ENCODE results near the gene TRIP10.
"Not testable (repeated sequence)": the region's sequence is repeated elsewhere in the genome, so short reads cannot be mapped to it uniquely, and the experiment has no call there.

The TRIP10 gene, protein sequence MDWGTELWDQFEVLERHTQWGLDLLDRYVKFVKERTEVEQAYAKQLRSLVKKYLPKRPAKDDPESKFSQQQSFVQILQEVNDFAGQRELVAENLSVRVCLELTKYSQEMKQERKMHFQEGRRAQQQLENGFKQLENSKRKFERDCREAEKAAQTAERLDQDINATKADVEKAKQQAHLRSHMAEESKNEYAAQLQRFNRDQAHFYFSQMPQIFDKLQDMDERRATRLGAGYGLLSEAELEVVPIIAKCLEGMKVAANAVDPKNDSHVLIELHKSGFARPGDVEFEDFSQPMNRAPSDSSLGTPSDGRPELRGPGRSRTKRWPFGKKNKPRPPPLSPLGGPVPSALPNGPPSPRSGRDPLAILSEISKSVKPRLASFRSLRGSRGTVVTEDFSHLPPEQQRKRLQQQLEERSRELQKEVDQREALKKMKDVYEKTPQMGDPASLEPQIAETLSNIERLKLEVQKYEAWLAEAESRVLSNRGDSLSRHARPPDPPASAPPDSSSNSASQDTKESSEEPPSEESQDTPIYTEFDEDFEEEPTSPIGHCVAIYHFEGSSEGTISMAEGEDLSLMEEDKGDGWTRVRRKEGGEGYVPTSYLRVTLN

DNA sequence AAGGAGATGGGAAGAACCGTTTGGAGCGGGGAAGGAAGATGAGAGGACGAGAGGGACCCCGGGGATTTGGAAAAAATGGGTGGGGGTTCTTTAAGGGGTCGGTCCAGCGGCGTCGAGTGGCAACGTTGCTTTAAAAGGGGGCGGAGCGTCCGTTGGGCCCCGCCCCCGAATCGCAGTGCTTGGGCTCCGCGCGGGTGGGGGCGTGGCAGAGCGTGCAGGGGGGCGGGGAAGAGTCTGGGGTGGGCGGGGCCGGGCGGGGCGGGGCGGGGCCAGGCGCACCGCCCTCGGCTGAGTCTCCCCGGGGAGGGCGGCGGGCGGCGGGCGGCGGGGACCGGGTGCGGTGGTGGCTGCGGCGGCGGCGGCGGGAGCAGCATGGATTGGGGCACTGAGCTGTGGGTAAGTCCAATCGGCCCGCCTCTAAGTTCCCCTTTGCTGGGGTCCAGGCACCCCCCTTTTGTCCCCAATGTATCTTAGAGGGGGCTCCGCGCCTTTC lies at the start of gene TRIP10:
Gene TRIP10, plus strand, starts transcription at position 291 of the 493 bp plus-strand sequence. Its CDS starts 82 bp downstream, at position 373.
- DNase-seq: peak; percentile 83

DNA sequence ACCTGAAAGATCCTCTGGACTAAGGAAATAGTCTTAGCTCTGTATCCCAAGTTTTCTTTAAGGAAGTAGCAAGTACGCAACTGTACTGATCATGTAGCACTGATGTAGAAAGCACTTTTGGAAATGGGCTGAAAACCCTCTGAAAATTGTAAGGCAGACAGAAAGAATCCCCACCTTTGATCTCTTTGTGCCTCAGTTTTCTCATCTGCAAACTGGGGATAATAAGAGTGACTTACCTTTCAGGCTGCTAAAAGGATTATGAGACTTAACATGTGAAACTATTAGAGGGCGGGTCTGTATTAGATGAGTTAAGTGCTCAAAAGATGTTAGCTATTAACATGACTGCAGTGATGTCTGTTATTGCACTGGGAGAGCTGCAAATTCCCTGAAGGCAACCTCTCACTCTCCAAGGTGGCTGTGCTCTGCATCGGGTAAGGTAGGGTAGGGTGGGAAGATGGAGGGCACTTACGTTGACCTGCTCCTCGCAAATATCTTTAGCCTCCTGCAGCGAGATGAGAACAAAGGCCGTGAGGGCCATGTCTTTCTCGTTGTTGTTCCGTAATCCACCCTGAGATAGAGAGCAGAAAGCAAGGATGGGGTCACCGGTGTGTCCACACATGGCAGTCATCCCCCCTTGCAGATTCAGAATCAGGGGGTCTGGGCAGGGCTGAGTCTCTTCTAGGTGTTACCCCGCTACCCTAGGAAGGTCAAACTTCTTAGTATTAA lies 49.2 kb upstream of the TRIP10 start:
- no peak for DNase-seq

DNA sequence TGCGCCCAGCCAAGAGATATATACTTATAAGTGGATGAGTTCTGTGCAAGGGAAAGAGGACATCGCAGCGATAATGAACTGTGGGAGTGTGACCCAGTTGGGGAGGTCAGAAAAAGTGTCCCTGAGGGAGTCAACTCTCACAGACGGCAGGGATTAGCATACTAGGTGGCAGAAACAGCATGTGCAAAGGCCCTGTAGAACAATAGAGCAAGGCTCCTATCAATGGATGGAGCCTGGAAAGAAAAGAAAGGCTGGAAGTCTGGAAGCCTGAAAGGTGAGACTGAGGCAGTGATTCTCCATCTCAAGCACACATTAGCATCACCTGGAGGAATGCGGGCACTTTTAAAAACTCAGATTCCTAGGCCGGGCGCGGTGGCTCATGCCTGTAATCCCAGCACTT lies 48.1 kb upstream of the TRIP10 start:
- DNase-seq: no peak

DNA sequence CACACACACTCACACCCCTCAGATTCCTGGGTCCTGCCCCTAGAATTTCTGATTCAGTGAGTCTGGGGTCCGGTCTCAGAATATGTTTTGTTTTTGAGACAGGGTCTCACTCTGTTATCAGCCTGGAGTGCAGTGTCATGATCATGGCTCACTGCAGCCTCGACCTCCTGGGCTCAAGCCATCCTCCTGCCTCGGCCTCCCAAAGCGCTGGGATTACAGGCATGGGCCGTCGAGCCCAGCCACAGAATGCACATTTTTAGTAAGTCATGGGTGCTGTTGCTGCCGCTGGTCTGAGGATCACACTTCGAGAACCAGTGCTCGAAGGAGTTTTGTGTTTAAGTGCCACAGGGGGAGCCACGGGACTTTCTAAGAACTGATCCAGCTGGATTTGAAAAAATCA lies 47.5 kb upstream of the TRIP10 start:
- no peak for DNase-seq

DNA sequence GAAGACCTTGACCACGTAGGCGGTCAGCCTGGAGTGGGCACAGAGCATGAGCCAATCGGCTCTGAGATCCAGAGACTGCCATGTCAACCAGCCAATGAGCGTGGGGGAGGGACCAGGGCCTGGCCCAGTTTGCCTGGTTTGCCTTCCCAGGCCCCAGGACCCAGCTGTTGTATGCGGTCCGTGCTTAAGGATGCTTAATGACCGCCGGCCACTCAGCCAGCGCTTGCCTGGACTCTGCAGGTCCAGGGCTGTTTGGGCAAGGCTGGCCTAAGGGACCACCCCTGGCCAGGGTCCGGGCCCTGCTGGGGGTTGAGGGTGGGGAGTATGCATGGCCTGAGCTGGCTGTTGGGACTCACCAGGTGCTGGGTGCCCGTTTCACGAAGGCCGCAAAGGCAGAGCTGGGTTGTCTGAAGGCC lies 46.4 kb upstream of the TRIP10 start:
- DNase-seq: no peak

DNA sequence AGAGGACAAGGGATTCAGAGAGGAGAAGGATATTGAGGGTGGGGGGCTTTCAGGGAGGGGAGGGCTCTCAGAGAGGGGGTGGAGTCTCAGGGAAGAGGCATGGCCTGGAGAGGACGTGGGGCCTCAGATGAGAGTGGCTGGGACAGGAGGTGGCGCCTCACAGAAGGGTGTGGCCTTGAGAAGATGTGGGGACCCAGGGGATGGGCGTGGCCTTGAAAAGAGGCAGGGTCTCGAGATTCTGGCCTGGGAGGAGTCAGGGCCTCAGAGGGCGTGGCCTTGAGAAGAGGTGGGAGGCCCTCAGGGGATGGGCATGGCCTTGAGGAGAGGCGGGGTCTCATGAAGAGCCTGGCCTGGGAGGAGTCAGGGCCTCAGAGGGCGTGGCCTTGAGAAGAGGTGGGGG lies 45.8 kb upstream of the TRIP10 start:
- DNase-seq: no peak

DNA sequence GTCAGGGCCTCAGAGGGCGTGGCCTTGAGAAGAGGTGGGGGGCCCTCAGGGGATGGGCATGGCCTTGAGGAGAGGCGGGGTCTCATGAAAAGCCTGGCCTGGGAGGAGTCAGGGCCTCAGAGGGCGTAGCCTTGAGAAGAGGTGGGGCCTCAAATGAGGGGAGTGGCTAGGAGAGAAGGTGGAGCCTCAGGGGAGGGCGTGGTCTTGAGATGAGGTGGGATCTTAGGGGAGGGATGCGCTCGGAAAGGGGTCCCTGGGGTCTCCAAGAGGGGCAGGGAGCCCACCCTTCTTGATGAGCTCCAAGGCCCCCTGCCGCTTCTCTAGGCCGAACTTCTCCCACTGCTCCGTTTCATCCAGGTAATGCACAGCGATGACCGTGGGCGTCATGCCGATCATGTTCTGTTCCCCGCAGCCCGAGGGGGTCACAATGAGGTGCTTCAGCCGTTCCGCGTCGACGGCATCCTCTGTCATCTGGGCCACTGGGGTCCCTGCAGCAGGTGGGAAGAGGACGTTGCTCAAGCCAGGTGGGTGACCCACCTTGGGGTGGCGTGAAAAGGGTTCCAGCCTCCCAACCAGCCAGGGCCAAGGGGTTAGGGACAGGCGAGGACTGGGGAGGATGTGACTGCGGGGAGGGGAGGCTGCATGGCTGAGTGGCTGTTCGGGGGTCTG lies 45.2 kb upstream of the TRIP10 start:
- DNase-seq: no peak

DNA sequence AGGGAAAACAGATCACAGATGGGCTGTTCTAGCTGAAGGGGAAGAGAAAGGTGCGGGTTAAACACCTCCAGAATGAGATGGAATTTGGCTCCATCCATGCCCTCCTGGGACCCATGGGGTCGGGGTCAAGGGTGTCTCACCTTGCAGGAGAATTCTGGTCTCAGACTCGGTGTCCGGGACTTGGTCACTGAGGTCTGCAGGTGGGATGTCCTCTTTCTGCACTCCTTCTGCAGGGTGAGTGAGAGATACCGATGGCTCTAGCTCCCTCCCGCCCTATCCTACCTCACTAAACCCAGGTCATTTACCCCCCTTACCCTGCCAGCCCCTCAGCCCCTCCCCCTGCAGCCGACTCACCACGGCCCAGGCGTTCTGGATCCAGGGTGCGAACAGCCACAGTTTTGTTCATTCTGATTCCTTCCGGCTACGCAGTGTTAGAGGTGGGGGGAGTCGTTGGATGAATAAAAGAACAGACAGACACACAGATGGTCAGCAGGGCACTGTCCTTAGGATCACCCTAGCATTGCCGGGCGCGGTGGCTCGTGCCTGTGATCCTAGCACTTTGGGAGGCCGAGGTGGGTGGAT lies 43.1 kb upstream of the TRIP10 start:
- no peak for DNase-seq

DNA sequence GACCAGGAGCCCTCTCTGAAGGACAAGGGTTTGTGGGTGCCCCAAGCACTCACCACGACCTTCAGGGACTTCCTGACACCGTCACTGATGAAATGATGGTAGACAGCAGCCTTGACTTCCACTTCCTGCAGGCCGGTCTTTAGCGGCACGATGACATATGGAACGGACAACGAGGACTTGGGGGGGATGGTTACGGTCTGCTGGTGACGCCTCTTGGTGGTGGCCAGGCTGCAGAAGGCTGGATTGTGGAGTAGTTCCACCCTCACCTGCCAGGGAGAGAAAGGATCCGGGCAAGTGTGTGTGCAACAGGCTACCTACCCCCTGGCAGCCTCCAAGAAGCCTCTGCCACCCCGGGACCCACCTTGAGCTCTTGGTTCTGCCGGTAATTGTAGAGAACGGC lies 42.2 kb upstream of the TRIP10 start:
- DNase-seq: no peak

DNA sequence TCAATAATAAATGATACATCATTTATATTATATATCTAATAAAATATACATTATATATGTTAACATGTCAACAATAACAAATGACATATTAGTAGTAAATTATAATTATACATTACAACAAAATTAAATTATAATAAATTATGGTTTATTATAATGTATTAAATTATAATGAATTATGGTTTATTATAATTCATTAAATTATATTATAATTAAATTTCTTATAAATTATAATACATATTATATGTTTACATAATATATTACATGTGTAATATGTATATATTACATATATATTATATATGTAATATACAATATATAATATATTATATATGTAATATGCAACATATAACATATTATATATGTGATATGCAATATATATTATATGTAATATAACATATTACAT lies 39.5 kb upstream of the TRIP10 start:
- no peak for DNase-seq

DNA sequence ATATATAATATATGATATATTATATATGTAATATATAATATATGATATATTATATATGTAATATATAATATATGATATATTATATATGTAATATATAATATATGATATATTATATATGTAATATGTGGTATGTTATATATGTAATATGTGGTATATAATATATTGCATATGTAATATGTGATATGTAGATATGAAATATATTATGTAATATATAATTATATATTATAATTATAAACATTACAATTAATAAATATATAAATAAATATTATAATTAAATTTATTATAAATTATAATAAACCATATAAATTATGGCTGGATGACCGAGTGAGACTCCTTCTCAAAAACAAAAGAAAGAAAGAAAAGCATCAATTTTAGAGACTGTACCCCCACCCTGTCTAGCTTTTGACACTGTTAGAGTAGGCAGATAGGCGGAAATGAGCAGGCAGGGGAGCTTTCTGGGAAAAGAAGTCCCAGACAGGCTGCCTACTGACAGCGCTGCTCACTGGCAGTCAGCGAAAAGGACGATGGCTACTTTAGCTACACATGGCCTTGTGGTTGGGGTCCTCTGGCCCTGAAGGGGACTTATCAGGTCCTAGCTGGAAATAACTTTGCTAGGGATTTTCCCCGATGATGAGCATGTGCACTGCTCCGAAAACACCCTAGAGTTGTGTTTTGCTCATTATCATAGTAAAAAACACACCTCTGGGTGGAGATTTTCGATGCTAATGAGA lies 38.7 kb upstream of the TRIP10 start:
- DNase-seq: no peak

DNA sequence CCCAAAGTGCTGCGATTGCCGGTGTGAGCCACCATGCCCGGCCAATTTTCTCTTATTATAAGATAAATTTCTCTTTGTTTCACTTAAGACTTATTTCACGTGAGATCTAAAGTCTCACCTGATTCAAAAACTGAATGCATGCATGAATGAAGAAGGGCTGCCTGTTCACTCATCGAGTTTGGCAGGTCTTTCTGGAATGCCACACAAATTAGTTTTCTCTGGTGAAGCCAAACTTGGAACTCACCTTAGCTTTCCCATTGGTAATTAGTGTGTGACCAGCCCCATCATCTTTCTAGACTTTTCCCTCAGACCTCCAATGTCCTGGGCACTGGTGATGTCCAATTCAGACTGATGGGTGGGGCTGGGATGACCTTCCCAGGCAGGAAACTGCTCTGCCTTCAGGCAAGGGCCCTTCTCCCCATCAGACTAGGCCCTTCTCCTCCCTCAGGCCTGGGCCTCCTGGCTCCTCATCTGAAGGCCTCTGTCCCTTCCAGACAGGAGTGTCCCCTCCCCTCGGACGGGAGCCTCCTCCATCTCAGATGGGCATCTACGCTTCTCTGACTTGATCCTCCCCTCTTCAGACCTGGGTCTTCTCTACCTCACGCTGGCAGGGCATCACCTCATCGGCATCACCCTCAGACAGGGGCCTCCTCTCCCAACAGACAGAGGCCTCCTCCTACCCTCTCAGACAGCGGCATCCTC lies 33.4 kb upstream of the TRIP10 start:
- no peak for DNase-seq

DNA sequence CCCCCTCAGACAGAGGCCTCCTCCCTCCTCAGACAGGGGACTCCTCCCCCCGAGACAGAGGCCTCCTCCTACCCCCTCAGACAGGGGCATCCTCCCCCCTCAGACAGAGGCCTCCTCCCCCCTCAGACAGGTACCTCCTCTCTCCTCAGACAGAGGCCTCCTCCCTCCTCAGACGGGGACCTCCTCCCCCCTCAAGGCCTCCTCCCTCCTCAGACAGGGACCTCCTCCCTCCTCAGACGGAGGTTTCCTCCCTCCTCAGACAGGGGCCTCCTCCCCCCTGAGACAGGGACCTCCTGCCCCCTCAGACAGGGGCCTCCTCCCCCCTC lies 32.9 kb upstream of the TRIP10 start:
- DNase-seq: no peak

DNA sequence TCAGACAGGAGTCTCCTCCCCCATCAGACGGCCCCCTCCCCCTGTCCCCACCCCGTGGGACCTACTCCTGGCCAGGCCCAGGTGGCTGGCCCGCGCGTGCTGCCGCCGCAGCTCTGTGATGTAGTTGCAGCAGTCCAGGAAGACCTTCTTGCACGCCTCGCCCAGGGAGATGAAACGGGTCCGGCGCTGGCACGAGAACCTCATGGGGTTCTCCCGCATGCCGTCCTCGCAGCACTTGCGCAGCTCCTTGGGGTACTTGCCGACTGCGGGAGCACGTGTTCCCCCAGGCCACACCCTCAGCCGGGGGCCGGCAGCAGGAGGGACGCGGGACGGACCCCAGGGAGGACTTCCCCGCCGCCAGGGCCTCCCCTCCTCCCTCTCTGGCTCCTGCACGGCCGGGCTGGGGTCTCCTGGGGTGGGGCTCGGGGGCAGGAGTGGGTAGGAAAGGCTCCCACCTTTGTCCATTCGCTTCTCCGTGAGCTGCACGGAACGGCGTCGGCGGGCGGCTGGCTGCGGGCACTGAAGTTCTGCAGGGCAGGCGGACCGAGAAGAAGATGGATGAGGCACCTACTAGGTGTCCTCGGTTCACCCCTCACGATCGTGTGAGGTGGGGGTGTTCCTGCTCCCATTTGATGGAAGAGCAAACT lies 32.3 kb upstream of the TRIP10 start:
- no peak for DNase-seq

DNA sequence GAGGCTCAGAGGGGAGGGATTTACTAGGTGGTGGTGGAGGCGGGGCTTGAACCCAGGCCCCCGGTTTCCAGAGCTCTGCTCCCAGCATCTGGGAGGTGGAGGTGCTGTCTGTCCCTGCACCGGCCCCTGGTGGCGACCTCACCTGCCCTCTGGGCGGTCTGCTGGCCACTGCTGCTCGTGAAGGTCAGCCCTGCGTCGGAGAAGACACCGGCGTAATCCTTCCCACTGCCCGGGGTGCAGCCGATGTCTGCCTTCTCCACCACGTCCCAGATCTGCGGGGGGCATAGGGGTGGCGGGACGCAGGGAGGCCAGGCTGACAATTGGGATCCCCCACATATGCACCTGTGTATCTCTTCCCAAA lies 31.8 kb upstream of the TRIP10 start:
- DNase-seq: no peak

DNA sequence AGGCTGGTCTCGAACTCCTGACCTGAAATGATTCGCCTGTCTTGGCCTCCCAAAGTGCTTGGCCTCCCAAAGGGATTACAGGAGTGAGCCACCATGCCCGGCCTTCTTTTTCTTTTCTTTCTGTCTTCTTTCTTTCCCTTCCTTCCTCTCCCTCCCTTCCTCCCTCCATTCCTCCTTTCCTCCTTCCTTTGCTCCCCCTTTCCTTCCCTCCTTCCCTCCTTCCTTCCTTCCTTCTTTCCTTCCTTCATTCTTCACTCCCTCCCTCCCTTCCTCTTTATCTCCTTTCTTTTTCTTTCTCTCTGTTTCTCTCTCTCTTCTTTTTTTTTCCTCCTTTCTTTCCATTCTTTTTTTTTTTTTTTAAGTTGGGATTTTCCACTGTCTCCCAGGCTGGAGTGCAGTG lies 31.1 kb upstream of the TRIP10 start:
- DNase-seq: no peak

DNA sequence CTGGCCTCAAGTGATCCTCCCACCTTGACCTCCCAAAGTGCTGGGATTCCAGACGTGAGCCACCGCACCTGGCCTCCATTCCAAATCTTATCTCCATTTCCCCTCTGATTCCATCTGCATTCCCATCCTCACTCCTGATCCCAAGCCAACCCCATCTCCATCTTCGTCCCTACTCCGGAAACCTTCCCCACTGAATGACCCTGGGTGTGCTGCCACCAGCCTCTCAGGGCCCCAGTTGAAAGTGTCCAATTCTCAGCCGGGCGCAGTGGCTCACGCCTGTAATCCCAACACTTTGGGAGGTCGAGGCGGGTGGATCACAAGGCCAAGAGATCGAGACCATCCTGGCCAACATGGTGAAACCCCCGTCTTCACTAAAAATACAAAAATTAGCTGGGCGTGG lies 30.6 kb upstream of the TRIP10 start:
- not testable (repeated sequence) for DNase-seq

DNA sequence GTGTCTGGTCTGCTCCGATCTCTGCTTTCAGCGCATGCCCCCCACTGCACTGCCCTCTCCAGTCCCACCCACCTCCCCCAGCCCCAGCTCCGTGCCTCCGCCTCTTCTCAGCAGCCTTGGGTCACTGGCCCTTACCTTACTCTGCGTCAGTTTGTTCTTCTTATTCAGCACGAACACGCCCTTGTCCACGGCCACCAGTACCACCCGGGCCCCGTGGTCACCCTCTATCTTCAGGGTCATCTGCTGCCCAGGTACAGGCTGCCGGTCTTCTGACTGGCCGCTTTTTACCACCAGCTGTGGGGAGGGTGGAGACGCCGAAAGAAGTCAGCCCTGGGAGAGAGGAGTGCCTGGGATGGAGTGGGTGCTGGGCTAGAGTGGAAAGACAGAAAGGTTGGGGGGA lies 29.9 kb upstream of the TRIP10 start:
- DNase-seq: no peak

DNA sequence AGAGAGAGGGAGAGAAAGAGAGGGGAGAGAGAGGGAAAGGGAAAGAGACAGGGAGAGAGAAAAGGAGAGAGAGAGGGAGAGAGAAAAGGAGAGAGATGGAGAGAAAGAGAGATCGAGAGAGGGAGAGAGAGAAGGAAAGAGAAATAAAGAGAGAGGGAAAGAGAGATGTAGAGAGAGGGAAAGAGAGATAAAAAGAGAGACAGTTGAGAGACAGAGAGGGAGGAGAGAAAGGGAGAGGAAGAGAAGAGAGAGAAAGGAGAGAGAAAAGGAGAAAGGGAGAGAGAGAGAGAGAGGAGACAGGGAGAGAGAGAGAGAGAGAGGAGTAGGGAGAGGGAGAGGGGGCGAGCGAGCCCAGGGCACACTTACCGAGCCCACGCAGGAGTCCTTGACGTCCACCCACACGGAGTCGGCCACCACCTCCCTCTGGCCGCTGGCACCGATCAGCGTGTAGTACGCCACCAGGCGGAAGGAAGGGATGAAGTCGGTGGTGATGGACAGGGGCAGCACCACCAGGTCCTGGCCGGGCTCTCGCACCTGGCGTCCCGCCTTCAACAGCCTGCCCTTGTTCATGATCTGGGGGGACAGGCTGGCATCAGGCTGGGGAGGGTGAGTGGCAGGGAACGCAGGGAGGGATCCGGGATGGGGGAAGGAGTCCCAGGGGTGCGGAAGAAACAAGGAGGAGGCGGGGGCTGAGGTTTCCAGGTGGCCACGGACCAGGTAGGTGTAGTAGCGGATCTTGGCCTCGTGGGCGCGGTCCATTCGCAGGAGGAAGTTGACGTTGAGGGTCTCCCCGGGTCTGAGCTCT lies 29.0 kb upstream of the TRIP10 start:
- no peak for DNase-seq

DNA sequence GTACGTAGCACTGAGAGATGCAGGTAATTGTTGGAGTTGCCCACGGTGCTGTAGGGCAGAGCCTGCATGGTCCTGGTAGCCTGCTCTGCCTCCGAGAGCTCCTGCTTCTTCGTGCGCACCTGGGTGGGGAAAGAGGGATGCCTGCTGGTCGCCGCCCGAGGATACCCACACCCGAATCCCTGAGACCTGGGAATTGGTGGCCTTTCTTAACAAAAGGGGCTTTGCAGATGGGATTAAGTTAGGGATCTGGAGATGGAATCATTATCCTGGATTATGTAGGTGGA lies 28.5 kb upstream of the TRIP10 start:
- no peak for DNase-seq

DNA sequence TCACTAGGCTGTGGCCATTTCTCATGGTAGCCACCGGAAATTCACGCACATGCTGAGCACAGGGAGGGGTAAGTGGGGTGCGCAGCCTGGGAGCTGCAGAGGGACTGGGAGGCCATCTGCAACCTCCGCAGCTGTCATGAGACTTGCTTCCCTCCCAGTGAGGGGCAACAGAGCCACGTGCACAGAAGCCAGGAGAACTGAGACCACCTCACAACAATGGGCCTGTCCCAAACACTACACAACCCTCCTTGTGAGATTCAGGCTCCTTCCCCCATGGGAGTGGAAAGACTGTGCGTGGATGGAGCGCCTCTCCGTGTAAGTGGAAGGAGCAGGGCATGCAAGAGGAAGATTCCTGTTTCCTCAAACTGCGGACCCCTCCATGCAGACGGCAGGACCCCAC lies 27.9 kb upstream of the TRIP10 start:
- DNase-seq: no peak
